GM10248 (cell line): ENCODE results near the gene WNT4.

Experiments used
- CTCF ChIA-PET: fragments of 300-600 bp; sonication (Branson Sonifier 250); formaldehyde crosslinking; extraction: SDS; loops from one replicate; lab custom pipeline; 2021; ENCODE audit warnings: antibody characterized with exemption; lab: Yijun Ruan, JAX
- POLR2A ChIA-PET: fragments of 350-650 bp; sonication (Branson Sonifier 250); formaldehyde crosslinking; extraction: SDS; loops from one replicate; lab custom pipeline; 2020; ENCODE audit warnings: antibody characterized with exemption; lab: Yijun Ruan, JAX
- DNase-seq: peaks from one replicate; pipeline ENCODE4 v3.0.0; 2012; ENCODE audit errors: extremely low spot score
- TF ChIP-seq, protein P1 (sequence below): IDR thresholded peaks from 2 replicates; pipeline ENCODE4 v1.5.1; 2012; ENCODE audit warnings: mild to moderate bottlenecking, low read depth; ENCODE audit errors: extremely low read depth, missing control alignments, control extremely low read depth

WNT4 gene

DNA sequence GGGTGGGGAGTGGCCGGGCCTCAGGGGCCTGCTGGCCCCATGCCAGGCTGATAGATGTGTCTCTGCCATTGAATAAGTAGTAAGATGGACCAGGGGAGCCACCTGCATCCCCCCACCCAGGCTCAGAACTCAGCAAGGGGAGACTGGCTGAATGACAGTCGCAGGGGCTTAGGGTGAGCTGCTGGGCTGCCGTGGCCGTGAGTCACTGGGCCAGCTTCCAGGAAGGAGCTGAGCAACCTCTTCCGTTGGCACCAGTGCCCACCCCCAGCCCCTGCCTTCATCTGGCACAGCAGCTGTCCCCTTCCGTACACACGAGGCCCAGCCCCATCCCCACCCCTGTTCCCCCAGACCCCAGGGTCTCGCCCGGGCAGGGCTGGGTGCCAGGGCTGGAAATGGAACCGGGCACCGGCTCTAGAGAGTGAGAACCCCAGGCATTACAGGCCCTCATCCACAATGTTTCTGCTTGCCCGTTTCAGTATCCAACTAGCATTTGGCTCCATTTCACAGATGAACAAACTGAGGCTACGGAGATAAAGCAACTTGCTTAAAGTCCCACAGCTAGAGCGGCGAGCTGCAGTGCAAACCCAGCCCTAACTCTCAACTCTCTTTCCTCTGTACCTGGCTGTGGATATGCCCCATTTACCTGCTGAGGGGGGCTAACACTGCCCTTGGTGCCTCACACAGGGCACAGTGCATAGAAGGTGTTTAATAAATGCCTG is 10.2 kb downstream of the WNT4 start:
- CTCF ChIA-PET, result interaction anchor here (0.9 to 6.3 kb wide), 12 partner anchors 8 to 510 kb away, joined by 3 to 49 read pairs (median 4); no protein-coding TSS in a partner anchor
- POLR2A ChIA-PET, result no interaction called here
- DNase-seq, result no peak
- TF ChIP-seq, protein P1, sequence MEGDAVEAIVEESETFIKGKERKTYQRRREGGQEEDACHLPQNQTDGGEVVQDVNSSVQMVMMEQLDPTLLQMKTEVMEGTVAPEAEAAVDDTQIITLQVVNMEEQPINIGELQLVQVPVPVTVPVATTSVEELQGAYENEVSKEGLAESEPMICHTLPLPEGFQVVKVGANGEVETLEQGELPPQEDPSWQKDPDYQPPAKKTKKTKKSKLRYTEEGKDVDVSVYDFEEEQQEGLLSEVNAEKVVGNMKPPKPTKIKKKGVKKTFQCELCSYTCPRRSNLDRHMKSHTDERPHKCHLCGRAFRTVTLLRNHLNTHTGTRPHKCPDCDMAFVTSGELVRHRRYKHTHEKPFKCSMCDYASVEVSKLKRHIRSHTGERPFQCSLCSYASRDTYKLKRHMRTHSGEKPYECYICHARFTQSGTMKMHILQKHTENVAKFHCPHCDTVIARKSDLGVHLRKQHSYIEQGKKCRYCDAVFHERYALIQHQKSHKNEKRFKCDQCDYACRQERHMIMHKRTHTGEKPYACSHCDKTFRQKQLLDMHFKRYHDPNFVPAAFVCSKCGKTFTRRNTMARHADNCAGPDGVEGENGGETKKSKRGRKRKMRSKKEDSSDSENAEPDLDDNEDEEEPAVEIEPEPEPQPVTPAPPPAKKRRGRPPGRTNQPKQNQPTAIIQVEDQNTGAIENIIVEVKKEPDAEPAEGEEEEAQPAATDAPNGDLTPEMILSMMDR, result no peak

DNA sequence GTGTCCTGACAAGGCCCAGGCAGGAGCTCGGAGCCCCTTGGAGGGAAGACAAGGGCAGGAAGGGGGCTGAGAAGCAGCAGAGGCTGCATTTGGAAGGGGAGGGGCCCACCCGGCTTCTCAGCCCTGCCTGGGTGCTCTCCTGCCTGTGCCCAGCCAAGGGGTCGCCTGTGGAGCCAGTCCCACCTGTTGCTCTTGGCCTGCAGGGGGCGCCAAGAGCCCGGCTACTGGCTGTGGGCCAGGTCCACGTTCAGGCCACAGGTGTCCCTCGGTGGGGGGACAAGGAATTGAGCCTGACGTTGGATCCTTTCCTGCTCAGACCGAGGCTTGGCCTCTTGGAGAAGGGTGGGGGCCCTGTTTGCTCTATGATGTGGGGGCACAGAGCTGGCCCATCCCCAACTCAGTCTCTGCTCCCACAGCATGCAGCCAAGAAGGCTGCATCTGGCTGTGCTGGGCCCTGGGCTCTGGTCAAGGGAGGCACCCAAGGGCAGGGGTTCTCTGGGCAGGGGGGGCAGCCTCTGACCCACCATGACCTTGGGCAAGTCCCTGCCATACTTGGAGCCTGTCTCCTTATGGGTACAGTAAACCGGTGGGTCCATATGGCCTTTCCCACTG is 10.9 kb downstream of the WNT4 start:
- TF ChIP-seq, protein P1, result peak; percentile 91
- peak; percentile 86 for DNase-seq
- POLR2A ChIA-PET, result no interaction called here
- CTCF ChIA-PET, result interaction anchor here (0.9 to 6.3 kb wide), 18 partner anchors 9 to 510 kb away, joined by 3 to 49 read pairs (median 4); no protein-coding TSS in a partner anchor

DNA sequence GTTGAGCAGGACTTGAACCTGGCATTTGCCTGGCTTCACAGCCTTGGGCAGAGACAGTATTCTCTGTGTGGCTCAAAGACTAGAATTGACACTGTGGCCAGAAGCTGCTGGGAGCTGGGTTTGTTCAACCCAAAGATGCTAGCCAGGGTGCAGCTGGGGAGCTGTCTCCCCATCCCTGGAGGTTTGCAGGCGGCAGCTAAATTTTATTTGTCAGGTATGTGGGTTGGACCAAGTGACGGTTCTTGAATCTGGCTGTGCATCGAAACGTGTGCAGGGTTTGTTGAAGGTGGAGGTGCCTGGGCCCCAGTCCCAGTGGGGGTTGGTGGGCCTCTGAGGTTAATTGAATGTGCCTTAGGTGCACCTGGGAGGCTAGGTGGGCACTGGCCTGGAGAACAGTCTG is 11.8 kb downstream of the WNT4 start:
- CTCF ChIA-PET, result interaction anchor here (0.8 to 6.3 kb wide), 18 partner anchors 9 to 511 kb away, joined by 3 to 49 read pairs (median 4); no protein-coding TSS in a partner anchor
- POLR2A ChIA-PET, result no interaction called here
- DNase-seq, result no peak
- TF ChIP-seq, protein P1, result no peak

DNA sequence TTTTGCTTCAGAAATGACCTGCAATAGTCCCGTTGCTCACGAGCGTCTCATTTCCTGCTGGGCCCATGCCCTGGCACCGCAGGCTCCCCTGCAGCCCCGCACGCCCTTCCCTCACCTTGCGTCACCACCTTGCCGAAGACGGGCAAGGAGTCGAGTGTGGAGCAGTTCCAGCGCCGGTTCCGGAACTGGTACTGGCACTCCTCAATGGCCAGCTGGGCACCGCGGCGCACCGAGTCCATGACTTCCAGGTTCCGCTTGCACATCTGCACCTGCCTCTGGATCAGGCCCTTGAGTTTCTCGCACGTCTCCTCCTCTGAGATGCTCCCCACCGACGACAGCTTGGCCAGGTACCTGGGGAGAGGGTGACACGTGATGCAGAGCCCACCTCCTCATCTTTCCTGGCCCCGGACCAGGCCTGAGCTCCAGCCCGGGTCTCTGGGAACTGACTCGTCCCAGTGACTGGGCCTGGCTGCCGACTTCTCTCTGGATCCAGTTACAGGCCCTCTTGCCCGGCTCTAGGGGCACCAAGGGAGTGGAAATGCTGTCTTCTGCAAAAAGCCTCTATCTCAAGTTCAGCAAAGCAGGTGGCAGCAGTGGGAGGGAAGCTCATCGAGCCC is 13.3 kb downstream of the WNT4 start:
- DNase-seq, result no peak
- ChIA-PET POLR2A (no interaction called here), CTCF (interaction anchor here (1.5 to 6.3 kb wide), 4 partner anchors 68 to 512 kb away, joined by 4 to 49 read pairs (median 28); no protein-coding TSS in a partner anchor)
- TF ChIP-seq, protein P1, result no peak

DNA sequence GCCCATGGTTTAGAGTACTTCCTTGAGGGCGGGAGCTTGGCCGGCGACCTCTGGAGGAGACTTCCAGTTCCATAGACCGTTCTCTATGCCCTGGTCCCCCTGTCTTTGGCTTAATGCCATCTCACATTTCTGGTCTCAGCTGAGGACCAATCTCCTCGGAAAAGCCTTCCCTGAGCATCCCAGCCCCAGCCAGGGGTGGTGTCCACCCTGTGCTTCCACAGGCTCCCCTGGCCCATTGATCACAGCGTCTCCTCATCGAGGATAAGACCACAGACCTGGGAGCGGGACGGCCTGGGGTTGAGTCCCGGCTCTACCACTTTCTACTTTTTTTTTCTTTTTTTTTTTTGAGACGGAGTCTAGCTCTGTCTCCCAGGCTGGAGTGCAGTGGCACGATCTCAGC is 14.5 kb downstream of the WNT4 start:
- ChIA-PET POLR2A (no interaction called here), CTCF (interaction anchor here (0.9 to 1.6 kb wide), 3 partner anchors 11 to 288 kb away, joined by 3 to 4 read pairs (median 3); no protein-coding TSS in a partner anchor)
- no peak for DNase-seq
- TF ChIP-seq, protein P1, result no peak

DNA sequence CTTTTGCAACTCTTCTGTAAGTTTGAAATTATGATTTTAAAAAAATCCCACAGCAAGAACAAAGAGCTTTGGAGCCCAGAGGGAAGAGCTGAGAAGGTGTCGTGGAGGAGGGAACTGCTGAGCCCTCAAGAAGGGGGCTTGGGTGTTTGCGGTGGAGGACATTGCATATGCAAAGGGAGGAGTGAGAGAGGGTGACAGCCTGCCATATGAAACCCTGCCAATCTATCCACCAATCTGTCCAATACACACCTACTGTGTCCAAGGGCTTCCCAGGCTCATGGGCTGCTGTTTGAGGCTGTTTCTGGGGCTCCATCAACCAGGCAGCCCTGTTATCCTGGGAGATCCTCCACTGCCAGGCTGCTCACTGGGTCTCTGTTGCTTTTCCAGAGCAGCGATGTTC is 15.2 kb downstream of the WNT4 start:
- CTCF ChIA-PET, result interaction anchor here (0.9 to 1.6 kb wide), 5 partner anchors 10 to 514 kb away, joined by 3 to 4 read pairs (median 3); no protein-coding TSS in a partner anchor
- POLR2A ChIA-PET, result no interaction called here
- no peak for DNase-seq
- TF ChIP-seq, protein P1, result no peak
